HEK293T (cell line): Measurements from ENCODE around the gene CDH4.
A peak's percentile ranks its signal among the peaks of the same experiment; 100 is the strongest.

Source experiments
- CTCF ChIA-PET: fragments of 350-600 bp; formaldehyde crosslinking; extraction: SDS; loops from one replicate; lab custom pipeline; 2021; ENCODE audit warnings: antibody characterized with exemption, inconsistent platforms; lab: Yijun Ruan, JAX
- POLR2A ChIA-PET: fragments of 350-600 bp; formaldehyde crosslinking; extraction: SDS; loops from one replicate; lab custom pipeline; 2020; ENCODE audit warnings: antibody characterized with exemption, inconsistent platforms; lab: Yijun Ruan, JAX
- DNase-seq: peaks from one replicate; pipeline ENCODE4 v3.0.0; 2012; ENCODE audit warnings: mixed read lengths; ENCODE audit errors: extremely low spot score
- ARNT ChIP-seq: fragments of 450-650 bp; IDR thresholded peaks from 2 replicates; pipeline ENCODE4 v1.6.1; 2017; ENCODE audit warnings: mild to moderate bottlenecking
- BHLHE40 ChIP-seq: fragments of 450-650 bp; IDR thresholded peaks from 2 replicates; pipeline ENCODE4 v1.6.1; 2016; ENCODE audit warnings: mild to moderate bottlenecking, moderate library complexity, borderline replicate concordance
- CTBP1 ChIP-seq: fragments of 450-650 bp; IDR thresholded peaks from 2 replicates; pipeline ENCODE4 v1.6.1; 2016; ENCODE audit warnings: borderline replicate concordance
- ELF4 ChIP-seq: fragments of 450-650 bp; IDR thresholded peaks from 2 replicates; pipeline ENCODE4 v1.6.1; 2017; ENCODE audit warnings: antibody characterized with exemption
- FOXA1 ChIP-seq: fragments of 450-650 bp; IDR thresholded peaks from 2 replicates; pipeline ENCODE4 v1.6.1; 2016; ENCODE audit warnings: mild to moderate bottlenecking
- FOXK2 ChIP-seq: fragments of 450-650 bp; IDR thresholded peaks from 2 replicates; pipeline ENCODE4 v1.6.1; 2016; ENCODE audit warnings: mild to moderate bottlenecking
- FOXM1 ChIP-seq: fragments of 450-650 bp; IDR thresholded peaks from 2 replicates; pipeline ENCODE4 v1.6.1; 2017; ENCODE audit warnings: mild to moderate bottlenecking, borderline replicate concordance
- HDGF ChIP-seq: fragments of 450-650 bp; IDR thresholded peaks from 2 replicates; pipeline ENCODE4 v1.6.1; 2017; ENCODE audit warnings: antibody characterized with exemption, borderline replicate concordance
- L3MBTL2 ChIP-seq: fragments of 450-650 bp; conservative IDR thresholded peaks from 2 replicates; pipeline ENCODE4 v1.6.1; 2016; ENCODE audit warnings: mild to moderate bottlenecking
- LEF1 ChIP-seq: fragments of 450-650 bp; IDR thresholded peaks from 2 replicates; pipeline ENCODE4 v1.6.1; 2017; ENCODE audit warnings: mild to moderate bottlenecking, borderline replicate concordance
- NFRKB ChIP-seq: fragments of 450-650 bp; IDR thresholded peaks from 2 replicates; pipeline ENCODE4 v1.6.1; 2016; ENCODE audit warnings: mild to moderate bottlenecking, moderate library complexity
- SP1 ChIP-seq: fragments of 450-650 bp; IDR thresholded peaks from 2 replicates; pipeline ENCODE4 v1.6.1; 2017
- SUZ12 ChIP-seq: fragments of 450-650 bp; IDR thresholded peaks from 2 replicates; pipeline ENCODE4 v1.6.1; 2016; ENCODE audit warnings: mild to moderate bottlenecking
- TARDBP ChIP-seq: fragments of 450-650 bp; IDR thresholded peaks from 2 replicates; pipeline ENCODE4 v1.6.1; 2016
- ZNF384 ChIP-seq: fragments of 450-650 bp; IDR thresholded peaks from 2 replicates; pipeline ENCODE4 v1.6.1; 2016
- TF ChIP-seq, protein P1 (sequence below): fragments of 450-650 bp; IDR thresholded peaks from 2 replicates; pipeline ENCODE4 v1.6.1; 2016

The CDH4 gene

DNA sequence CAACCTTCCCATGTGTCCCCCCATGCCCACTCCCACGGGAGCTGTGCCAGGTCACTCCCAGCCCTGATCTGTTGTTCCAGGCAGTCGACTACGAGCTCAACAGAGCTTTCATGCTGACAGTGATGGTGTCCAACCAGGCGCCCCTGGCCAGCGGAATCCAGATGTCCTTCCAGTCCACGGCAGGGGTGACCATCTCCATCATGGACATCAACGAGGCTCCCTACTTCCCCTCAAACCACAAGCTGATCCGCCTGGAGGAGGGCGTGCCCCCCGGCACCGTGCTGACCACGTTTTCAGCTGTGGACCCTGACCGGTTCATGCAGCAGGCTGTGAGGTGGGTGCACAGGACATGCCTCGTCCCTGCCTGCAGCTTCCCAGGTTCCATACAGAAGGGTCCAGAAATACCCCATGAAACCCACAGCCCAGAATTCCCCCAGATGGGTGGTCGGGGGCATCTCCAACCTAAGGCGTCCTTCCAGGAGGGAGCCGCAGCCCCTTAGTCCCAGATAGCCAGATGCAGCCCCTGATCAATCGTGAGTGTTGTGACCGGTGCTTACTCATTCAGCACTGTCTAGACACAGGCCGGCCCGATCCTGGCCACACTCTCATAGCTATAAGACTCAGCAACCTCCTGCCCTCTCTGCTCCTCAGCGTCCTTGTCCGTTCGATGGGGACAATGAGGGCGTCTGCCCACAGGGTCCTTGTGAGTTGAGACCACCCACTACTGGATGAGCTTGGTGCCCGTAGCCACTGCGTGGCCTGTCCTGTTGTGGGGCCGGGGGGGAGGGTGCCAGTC lies 671.5 kb downstream of the CDH4 start:
- CTCF ChIA-PET, result no interaction called here
- POLR2A ChIA-PET, result no interaction called here
- TF ChIP-seq CTBP1 (no peak), NFRKB (no peak), LEF1 (no peak), ZNF384 (no peak), FOXK2 (no peak), FOXM1 (no peak), L3MBTL2 (no peak), SP1 (no peak), ARNT (no peak), ELF4 (no peak), BHLHE40 (no peak), SUZ12 (no peak), TARDBP (no peak)
- TF ChIP-seq, protein P1, sequence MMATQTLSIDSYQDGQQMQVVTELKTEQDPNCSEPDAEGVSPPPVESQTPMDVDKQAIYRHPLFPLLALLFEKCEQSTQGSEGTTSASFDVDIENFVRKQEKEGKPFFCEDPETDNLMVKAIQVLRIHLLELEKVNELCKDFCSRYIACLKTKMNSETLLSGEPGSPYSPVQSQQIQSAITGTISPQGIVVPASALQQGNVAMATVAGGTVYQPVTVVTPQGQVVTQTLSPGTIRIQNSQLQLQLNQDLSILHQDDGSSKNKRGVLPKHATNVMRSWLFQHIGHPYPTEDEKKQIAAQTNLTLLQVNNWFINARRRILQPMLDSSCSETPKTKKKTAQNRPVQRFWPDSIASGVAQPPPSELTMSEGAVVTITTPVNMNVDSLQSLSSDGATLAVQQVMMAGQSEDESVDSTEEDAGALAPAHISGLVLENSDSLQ, result no peak
- DNase-seq, result no peak

DNA sequence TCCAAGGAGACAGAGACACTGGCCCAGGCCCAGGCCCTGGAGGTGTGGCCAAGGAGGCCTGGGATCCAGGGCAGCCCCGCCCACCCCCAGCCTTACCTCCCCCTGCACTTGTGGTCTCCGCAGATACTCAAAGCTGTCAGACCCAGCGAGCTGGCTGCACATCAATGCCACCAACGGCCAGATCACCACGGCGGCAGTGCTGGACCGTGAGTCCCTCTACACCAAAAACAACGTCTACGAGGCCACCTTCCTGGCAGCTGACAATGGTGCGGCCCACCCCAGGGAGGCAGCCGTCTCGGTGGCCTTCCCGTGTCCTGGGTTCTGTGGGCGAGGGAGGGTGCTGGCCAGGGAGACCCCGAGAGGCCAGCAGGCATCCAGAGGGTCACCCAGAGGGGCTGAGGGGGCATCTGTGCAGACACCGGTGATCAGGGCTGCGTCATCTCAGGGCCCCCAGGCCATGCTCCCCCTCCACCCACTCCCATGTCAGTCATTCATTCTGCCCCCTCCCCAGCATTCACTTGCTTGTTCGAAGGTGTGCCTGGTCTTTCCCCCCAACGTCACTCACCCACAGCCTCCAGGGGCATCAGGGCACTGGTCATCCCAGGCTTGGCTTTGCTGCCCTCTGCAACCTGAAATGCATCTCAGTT lies 672.3 kb downstream of the CDH4 start:
- no peak for DNase-seq
- TF ChIP-seq, protein P1, result no peak
- TF ChIP-seq BHLHE40 (no peak), ELF4 (no peak), SUZ12 (no peak), FOXM1 (no peak), ZNF384 (no peak), FOXA1 (no peak), FOXK2 (no peak), SP1 (no peak), NFRKB (no peak)
- ChIA-PET POLR2A (no interaction called here), CTCF (no interaction called here)

- ChIA-PET CTCF (no interaction called here), POLR2A (no interaction called here)
- DNase-seq, result no peak
- TF ChIP-seq NFRKB (no peak), CTBP1 (no peak), LEF1 (no peak), TARDBP (no peak), L3MBTL2 (no peak), ZNF384 (no peak), FOXA1 (no peak), ARNT (no peak), ELF4 (no peak), HDGF (no peak), FOXM1 (no peak), SP1 (no peak), BHLHE40 (no peak), SUZ12 (no peak), FOXK2 (no peak)
- TF ChIP-seq, protein P1, result no peak
Observed at GRCh38 chr20:61924858-61925554, 672.9 kb downstream of the CDH4 start.

- CTCF ChIA-PET, result no interaction called here
- POLR2A ChIA-PET, result no interaction called here
- DNase-seq, result peak; percentile 44
- TF ChIP-seq TARDBP, result no peak
- no peak for TF ChIP-seq ZNF384
- no peak for TF ChIP-seq FOXM1
- TF ChIP-seq CTBP1, result no peak
- no peak for TF ChIP-seq FOXA1
- no peak for TF ChIP-seq SP1
- no peak for TF ChIP-seq ELF4
- no peak for TF ChIP-seq FOXK2
- TF ChIP-seq SUZ12, result no peak
- TF ChIP-seq, protein P1, result no peak
- no peak for TF ChIP-seq LEF1
- no peak for TF ChIP-seq NFRKB
- TF ChIP-seq BHLHE40, result no peak
- no peak for TF ChIP-seq ARNT
Observed at GRCh38 chr20:61925555-61926252, 673.6 kb downstream of the CDH4 start.

DNA sequence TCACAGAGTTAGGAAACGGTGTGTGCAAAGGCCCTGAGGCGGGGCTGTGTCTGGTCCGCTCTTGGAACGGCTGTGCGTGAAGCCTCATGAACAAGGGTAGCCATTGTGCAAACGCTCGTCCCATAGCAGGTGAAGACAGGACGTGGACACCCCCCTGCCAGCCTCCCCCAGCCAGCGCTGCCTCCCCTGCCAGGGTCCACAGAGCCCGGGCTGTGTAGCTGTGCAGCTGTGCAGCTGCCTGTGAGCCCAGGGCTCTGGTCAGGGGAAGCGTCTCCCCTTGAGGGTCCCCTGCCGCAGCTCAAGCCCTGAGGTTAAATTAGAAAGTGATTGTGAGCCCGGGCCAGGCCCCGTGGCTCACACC lies 674.2 kb downstream of the CDH4 start:
- ChIA-PET POLR2A (no interaction called here), CTCF (no interaction called here)
- TF ChIP-seq SUZ12 (no peak), HDGF (no peak)
- no peak for DNase-seq
